ENCODE results near the gene HSD17B14.
"Not testable (repeated sequence)": the region's sequence is repeated elsewhere in the genome, so short reads cannot be mapped to it uniquely, and the experiment has no call there.

HSD17B14 gene

GRCh38 chr19:48770734-48771472 is 65.4 kb downstream of the HSD17B14 start:
- H3K4me2 ChIP-seq (ENCODE audit: low read length), result no peak overlapping the region
- no peaks in the 10 kb centered on the region for H3K9me3 ChIP-seq (ENCODE audit: insufficient read depth, low read length)
- no peaks in the 10 kb centered on the region for H3K79me2 ChIP-seq (ENCODE audit: low read length)
- no peak overlapping the region for H3K4me3 ChIP-seq (ENCODE audit: low read length)
- TF ChIP-seq CTCF (IDR thresholded peaks at IDR 0.05; ENCODE audit: low read depth, low read length), result no peak
- TF ChIP-seq EZH2phosphoT487 (IDR thresholded peaks at IDR 0.05; ENCODE audit: low read depth), result no peak
- peaks cover 21% of the 10 kb centered on the region for H3K27me3 ChIP-seq (ENCODE audit: low read depth, low read length)
- no peak overlapping the region for H3K9ac ChIP-seq (ENCODE audit: low read length)
- H2AFZ ChIP-seq (ENCODE audit: low read depth, low read length), result no peak overlapping the region
- H3K4me1 ChIP-seq (ENCODE audit: low read length), result peaks cover 6% of the 10 kb centered on the region; the same call in 1 of the 2 replicates
- H3K27ac ChIP-seq (ENCODE audit: low read length), result no peak overlapping the region
- no peaks in the 10 kb centered on the region for H3K36me3 ChIP-seq (replicated peaks; ENCODE audit: low read depth, low read length)
- no peaks in the 10 kb centered on the region for H4K20me1 ChIP-seq (ENCODE audit: insufficient read depth, low read length)

- no peak overlapping the region for H2AFZ ChIP-seq (ENCODE audit: low read depth, low read length)
- no peak for TF ChIP-seq EZH2phosphoT487 (IDR thresholded peaks at IDR 0.05; ENCODE audit: low read depth)
- TF ChIP-seq CTCF (IDR thresholded peaks at IDR 0.05; ENCODE audit: low read depth, low read length), result no peak
- no peaks in the 10 kb centered on the region for H4K20me1 ChIP-seq (ENCODE audit: insufficient read depth, low read length)
- H3K4me3 ChIP-seq (ENCODE audit: low read length), result no peak overlapping the region
- H3K9me3 ChIP-seq (ENCODE audit: insufficient read depth, low read length), result no peaks in the 10 kb centered on the region
- no peak overlapping the region for H3K9ac ChIP-seq (ENCODE audit: low read length)
- peaks cover 21% of the 10 kb centered on the region for H3K27me3 ChIP-seq (ENCODE audit: low read depth, low read length)
- no peak overlapping the region for H3K4me2 ChIP-seq (ENCODE audit: low read length)
- H3K79me2 ChIP-seq (ENCODE audit: low read length), result no peaks in the 10 kb centered on the region
- H3K4me1 ChIP-seq (ENCODE audit: low read length), result peaks cover 6% of the 10 kb centered on the region; the same call in 1 of the 2 replicates
- no peaks in the 10 kb centered on the region for H3K36me3 ChIP-seq (replicated peaks; ENCODE audit: low read depth, low read length)
- H3K27ac ChIP-seq (ENCODE audit: low read length), result no peak overlapping the region
These were observed 66.0 kb downstream of the HSD17B14 start for GRCh38 chr19:48770266-48770665.

- Histone ChIP-seq H3K79me2 (ENCODE audit: low read length) (no peaks in the 10 kb centered on the region), H3K36me3 (replicated peaks; ENCODE audit: low read depth, low read length) (no peaks in the 10 kb centered on the region), H2AFZ (ENCODE audit: low read depth, low read length) (no peak overlapping the region), H3K4me2 (ENCODE audit: low read length) (no peak overlapping the region), H3K4me3 (ENCODE audit: low read length) (no peak overlapping the region), H3K9ac (ENCODE audit: low read length) (no peak overlapping the region), H3K4me1 (ENCODE audit: low read length) (peaks cover 6% of the 10 kb centered on the region; the same call in 1 of the 2 replicates), H4K20me1 (ENCODE audit: insufficient read depth, low read length) (no peaks in the 10 kb centered on the region), H3K9me3 (ENCODE audit: insufficient read depth, low read length) (no peaks in the 10 kb centered on the region), H3K27me3 (ENCODE audit: low read depth, low read length) (peaks cover 21% of the 10 kb centered on the region), H3K27ac (ENCODE audit: low read length) (no peak overlapping the region)
- no peak for TF ChIP-seq EZH2phosphoT487 (IDR thresholded peaks at IDR 0.05; ENCODE audit: low read depth)
- no peak for TF ChIP-seq CTCF (IDR thresholded peaks at IDR 0.05; ENCODE audit: low read depth, low read length)
These were observed 67.1 kb downstream of the HSD17B14 start for GRCh38 chr19:48768994-48769713.

GRCh38 chr19:48768171-48768753 is 68.0 kb downstream of the HSD17B14 start:
- not testable (repeated sequence) for H3K27ac ChIP-seq (ENCODE audit: low read length); H3K4me1 ChIP-seq (ENCODE audit: low read length); H4K20me1 ChIP-seq (ENCODE audit: insufficient read depth, low read length); H2AFZ ChIP-seq (ENCODE audit: low read depth, low read length); H3K79me2 ChIP-seq (ENCODE audit: low read length); H3K4me3 ChIP-seq (ENCODE audit: low read length); H3K36me3 ChIP-seq (replicated peaks; ENCODE audit: low read depth, low read length); H3K9ac ChIP-seq (ENCODE audit: low read length); H3K4me2 ChIP-seq (ENCODE audit: low read length); H3K9me3 ChIP-seq (ENCODE audit: insufficient read depth, low read length)
- peaks cover 21% of the 10 kb centered on the region for H3K27me3 ChIP-seq (ENCODE audit: low read depth, low read length)

- not testable (repeated sequence) for H3K4me1 ChIP-seq (ENCODE audit: low read length); H3K79me2 ChIP-seq (ENCODE audit: low read length); H4K20me1 ChIP-seq (ENCODE audit: insufficient read depth, low read length); H3K9ac ChIP-seq (ENCODE audit: low read length); H2AFZ ChIP-seq (ENCODE audit: low read depth, low read length); H3K36me3 ChIP-seq (replicated peaks; ENCODE audit: low read depth, low read length); H3K9me3 ChIP-seq (ENCODE audit: insufficient read depth, low read length); H3K4me2 ChIP-seq (ENCODE audit: low read length); H3K4me3 ChIP-seq (ENCODE audit: low read length); H3K27ac ChIP-seq (ENCODE audit: low read length)
- H3K27me3 ChIP-seq (ENCODE audit: low read depth, low read length), result peaks cover 19% of the 10 kb centered on the region
These were observed 70.5 kb downstream of the HSD17B14 start for GRCh38 chr19:48765816-48766215.

All from OCI-LY3 (cell line).